Calu3 (cell line): ENCODE data around the gene BRI3BP. TPM values are rescaled to one million over a fixed set of nuclear protein-coding genes. Genes with fewer than 3 reads are reported as not detected.
A peak's percentile ranks its signal among the peaks of the same experiment; 100 is the strongest.

Source experiments
- BruUV-seq: library from RNA; stranded (reverse); fragments of 400-500 nt; replicated peaks from 2 replicates; lab custom pipeline; 2021; lab: Mats Ljungman, UMichigan
- CTCF ChIA-PET: fragments of 300-600 bp; sonication (Branson Sonifier 250); formaldehyde crosslinking; loops from one replicate; lab custom pipeline; 2022; ENCODE audit warnings: antibody characterized with exemption; lab: Charles Lee
- DNase-seq: peaks from one replicate; pipeline ENCODE4 v3.0.0; 2022
- H3K27ac Mint-ChIP-seq: one replicate; pipeline ENCODE4 v1.8.0; 2022; ENCODE audit warnings: mixed read lengths; ENCODE audit not compliant: unreplicated experiment
- H3K27me3 Mint-ChIP-seq: one replicate; pipeline ENCODE4 v1.8.0; 2022; ENCODE audit warnings: mixed read lengths; ENCODE audit not compliant: unreplicated experiment
- H3K36me3 Mint-ChIP-seq: one replicate; pipeline ENCODE4 v1.8.0; 2022; ENCODE audit warnings: mild to moderate bottlenecking, moderate library complexity, mixed read lengths; ENCODE audit not compliant: insufficient read depth, unreplicated experiment
- H3K4me1 Mint-ChIP-seq: one replicate; pipeline ENCODE4 v1.8.0; 2022; ENCODE audit warnings: mild to moderate bottlenecking, low read depth, mixed read lengths; ENCODE audit not compliant: unreplicated experiment
- H3K4me3 Mint-ChIP-seq: one replicate; pipeline ENCODE4 v1.8.0; 2022; ENCODE audit warnings: mild to moderate bottlenecking, low read depth, moderate library complexity, mixed read lengths; ENCODE audit not compliant: unreplicated experiment
- H3K9me3 Mint-ChIP-seq: one replicate; pipeline ENCODE4 v1.8.0; 2022; ENCODE audit warnings: low read depth, mixed read lengths; ENCODE audit not compliant: unreplicated experiment
- intact Hi-C: fragments of 100-400 bp; cut with micrococcal nuclease; formaldehyde crosslinking; loops from one replicate; pipeline ENCODE4 v1.10.0; 2022; ENCODE audit not compliant: unreplicated experiment
- total RNA-seq: library from RNA; stranded (reverse); gene quantifications from 2 replicates; pipeline ENCODE4 v1.2.3, GENCODE V29; 2022
- TF ChIP-seq, protein P1 (sequence below): fragments of 200-600 bp; IDR thresholded peaks from one replicate; pipeline ENCODE4 v1.8.0; 2022; ENCODE audit warnings: antibody characterized with exemption; ENCODE audit not compliant: unreplicated experiment

The BRI3BP gene
- total RNA-seq, 1 experiment from 2014 or later = 94.0 TPM

DNA sequence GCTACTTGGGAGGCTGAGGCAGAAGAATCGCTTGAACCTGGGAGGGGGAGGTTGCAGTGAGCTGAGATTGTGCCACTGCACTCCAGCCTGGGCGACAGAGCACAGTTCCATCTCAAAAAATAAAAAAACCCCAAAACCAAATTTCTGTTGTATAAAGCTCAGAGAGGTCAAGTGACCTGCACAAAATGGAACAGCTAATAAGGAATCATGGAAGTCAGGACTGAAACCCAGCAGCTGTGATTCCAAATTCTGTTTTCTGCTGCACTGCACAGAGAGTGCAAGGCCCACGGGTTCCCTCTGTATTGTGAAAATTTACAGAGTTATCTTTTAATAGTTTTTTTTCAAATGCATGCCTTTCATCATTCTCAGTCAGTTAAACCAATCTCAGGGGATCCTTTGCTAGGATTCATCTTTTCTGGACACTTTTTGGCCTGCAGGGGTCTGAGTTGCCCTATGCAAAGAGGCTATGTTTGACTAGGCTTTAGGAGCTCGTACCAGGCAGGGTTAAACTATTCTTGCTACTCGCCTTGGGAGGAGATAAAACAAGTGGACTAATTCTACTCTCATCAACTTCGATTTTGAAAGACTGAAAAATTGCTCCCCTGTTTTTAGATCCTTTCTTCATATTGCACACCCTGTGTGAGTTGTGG lies 45.7 kb downstream of the BRI3BP start:
- no peak overlapping the region for H3K27ac Mint-ChIP-seq
- TF ChIP-seq, protein P1, sequence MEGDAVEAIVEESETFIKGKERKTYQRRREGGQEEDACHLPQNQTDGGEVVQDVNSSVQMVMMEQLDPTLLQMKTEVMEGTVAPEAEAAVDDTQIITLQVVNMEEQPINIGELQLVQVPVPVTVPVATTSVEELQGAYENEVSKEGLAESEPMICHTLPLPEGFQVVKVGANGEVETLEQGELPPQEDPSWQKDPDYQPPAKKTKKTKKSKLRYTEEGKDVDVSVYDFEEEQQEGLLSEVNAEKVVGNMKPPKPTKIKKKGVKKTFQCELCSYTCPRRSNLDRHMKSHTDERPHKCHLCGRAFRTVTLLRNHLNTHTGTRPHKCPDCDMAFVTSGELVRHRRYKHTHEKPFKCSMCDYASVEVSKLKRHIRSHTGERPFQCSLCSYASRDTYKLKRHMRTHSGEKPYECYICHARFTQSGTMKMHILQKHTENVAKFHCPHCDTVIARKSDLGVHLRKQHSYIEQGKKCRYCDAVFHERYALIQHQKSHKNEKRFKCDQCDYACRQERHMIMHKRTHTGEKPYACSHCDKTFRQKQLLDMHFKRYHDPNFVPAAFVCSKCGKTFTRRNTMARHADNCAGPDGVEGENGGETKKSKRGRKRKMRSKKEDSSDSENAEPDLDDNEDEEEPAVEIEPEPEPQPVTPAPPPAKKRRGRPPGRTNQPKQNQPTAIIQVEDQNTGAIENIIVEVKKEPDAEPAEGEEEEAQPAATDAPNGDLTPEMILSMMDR = no peak
- no TSS peak for BruUV-seq
- CTCF ChIA-PET = no interaction called here
- intact Hi-C loops = no loop called here
- no peaks in the 10 kb centered on the region for H3K9me3 Mint-ChIP-seq
- H3K27me3 Mint-ChIP-seq = no peaks in the 10 kb centered on the region
- no peaks in the 10 kb centered on the region for H3K36me3 Mint-ChIP-seq
- no peak overlapping the region for H3K4me3 Mint-ChIP-seq
- DNase-seq = no peak
- H3K4me1 Mint-ChIP-seq = no peaks in the 10 kb centered on the region

DNA sequence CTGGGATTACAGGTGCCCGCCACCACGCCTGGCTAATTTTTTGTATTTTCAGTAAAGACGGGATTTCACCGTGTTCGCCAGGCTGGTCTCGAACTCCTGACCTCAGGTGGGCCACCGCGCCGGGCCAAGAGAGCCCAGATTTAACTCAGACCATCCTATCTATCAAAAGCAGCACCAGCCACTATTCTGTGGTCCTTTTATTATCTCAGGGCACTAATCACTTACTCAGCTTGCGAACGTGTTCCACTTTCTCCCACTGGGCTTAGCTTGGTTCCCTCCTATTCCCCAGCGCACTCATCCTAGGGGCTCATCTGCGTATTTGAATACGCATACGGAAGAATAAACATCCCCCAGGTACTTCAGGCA lies 55.6 kb downstream of the BRI3BP start:
- H3K27ac Mint-ChIP-seq = peak overlapping the region; percentile 44
- TF ChIP-seq, protein P1 = no peak
- no TSS peak for BruUV-seq
- H3K9me3 Mint-ChIP-seq = no peaks in the 10 kb centered on the region
- H3K36me3 Mint-ChIP-seq = peaks cover 9% of the 10 kb centered on the region
- no peaks in the 10 kb centered on the region for H3K27me3 Mint-ChIP-seq
- no peaks in the 10 kb centered on the region for H3K4me1 Mint-ChIP-seq
- intact Hi-C loops = no loop called here
- peak overlapping the region; percentile 58 for H3K4me3 Mint-ChIP-seq
- DNase-seq = no peak
- CTCF ChIA-PET = interaction anchor here (0.6 to 1.0 kb wide), 3 partner anchors 7 to 147 kb away, joined by 3 to 6 read pairs (median 4); no protein-coding TSS in a partner anchor

DNA sequence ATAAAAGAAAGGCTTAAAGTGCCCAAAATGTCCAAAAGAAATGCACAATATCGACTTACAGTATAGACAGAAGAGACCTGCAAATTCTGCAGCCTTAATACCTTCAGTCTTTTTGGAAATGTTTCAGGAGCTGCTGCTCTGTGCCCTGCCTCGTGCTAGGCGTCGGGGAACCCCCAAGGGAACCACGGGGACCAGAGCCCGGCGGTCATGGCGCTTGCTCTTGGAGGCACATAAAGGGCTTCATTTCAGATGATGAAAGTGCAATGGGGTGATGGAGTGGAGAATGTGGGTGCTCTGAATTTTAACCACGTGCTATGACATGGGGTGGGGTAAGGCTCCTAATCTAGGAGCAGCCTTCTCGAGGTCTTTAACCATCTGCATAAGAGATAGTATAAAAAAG lies 57.0 kb downstream of the BRI3BP start:
- intact Hi-C loops = no loop called here
- Mint-ChIP-seq H3K4me3 (no peak overlapping the region), H3K4me1 (no peaks in the 10 kb centered on the region), H3K27ac (no peak overlapping the region), H3K9me3 (no peaks in the 10 kb centered on the region), H3K27me3 (no peaks in the 10 kb centered on the region), H3K36me3 (peaks cover 9% of the 10 kb centered on the region)
- TF ChIP-seq, protein P1 = no peak
- CTCF ChIA-PET = interaction anchor here (0.7 to 1.1 kb wide), 2 partner anchors 14 to 145 kb away, joined by 3 to 5 read pairs; partner anchors contain the start of gene AACS
- no TSS peak for BruUV-seq
- no peak for DNase-seq

- H3K4me3 Mint-ChIP-seq = no peak overlapping the region
- BruUV-seq = no TSS peak
These were observed 57.4 kb downstream of the BRI3BP start for GRCh38 chr12:125050868-125051267.

More at GRCh38 chr12:125050868-125051267, 57.4 kb downstream of the BRI3BP start:
- intact Hi-C loops = no loop called here
- TF ChIP-seq, protein P1 = no peak
- Mint-ChIP-seq H3K9me3 (no peaks in the 10 kb centered on the region), H3K27ac (no peak overlapping the region), H3K36me3 (peaks cover 9% of the 10 kb centered on the region), H3K27me3 (no peaks in the 10 kb centered on the region), H3K4me1 (no peaks in the 10 kb centered on the region)
- CTCF ChIA-PET = interaction anchor here (0.7 to 1.1 kb wide), 2 partner anchors 14 to 145 kb away, joined by 3 to 5 read pairs; partner anchors contain the start of gene AACS
- no peak for DNase-seq
